H1 (cell line): Measurements from ENCODE around the gene MEA1. TPM values are rescaled to one million over a fixed set of nuclear protein-coding genes. Genes with fewer than 3 reads are reported as not detected.

Experiments
- CEBPB ChIP-seq: IDR thresholded peaks from 2 replicates; pipeline ENCODE4 v1.6.1; 2012; ENCODE audit warnings: low read depth, low read length
- GABPA ChIP-seq: IDR thresholded peaks from 2 replicates; pipeline ENCODE4 v1.6.1; 2011; ENCODE audit warnings: mild to moderate bottlenecking, low read length, moderate library complexity, borderline replicate concordance; ENCODE audit not compliant: insufficient read depth
- KDM4A ChIP-seq: IDR thresholded peaks from one replicate; pipeline ENCODE4 v1.7.1; 2012; ENCODE audit warnings: low read depth, mild to moderate bottlenecking, moderate library complexity, low read length, inconsistent platforms; ENCODE audit not compliant: severe bottlenecking
- PHF8 ChIP-seq: fragments of 200-600 bp; sonication (generic); conservative IDR thresholded peaks from 2 replicates; pipeline ENCODE4 v1.7.1; 2012; ENCODE audit warnings: low read depth, mild to moderate bottlenecking, inconsistent platforms, low read length, moderate library complexity
- RNF2 ChIP-seq: fragments of 200-900, 300-1000 bp; sonication (generic); IDR thresholded peaks from 2 replicates; pipeline ENCODE4 v1.7.1; 2016; ENCODE audit warnings: borderline replicate concordance, low read depth, mild to moderate bottlenecking, antibody characterized with exemption, low read length; ENCODE audit not compliant: poor library complexity, severe bottlenecking; ENCODE audit errors: missing control alignments
- SIRT6 ChIP-seq: IDR thresholded peaks from one replicate; pipeline ENCODE4 v1.7.1; 2012; ENCODE audit warnings: low read length, inconsistent platforms
- polyA plus RNA-seq, 7 experiments: library from polyadenylated mRNA; depleted of rRNA in 3 of 7; stranded (reverse) in 5 of 7; unstranded in 2 of 7; fragments of >200 nt in 5 of 7; fragments of 200-250 nt in 2 of 7; gene quantifications; 1 replicate in 5 of 7; 2 replicates in 1 of 7; 4 replicates in 1 of 7; pipeline versions ENCODE4 v1.2.1 to v1.2.3, GENCODE V29; 2011 to 2013; ENCODE audit warnings: missing spikeins in 2 of 7, mixed read lengths in 2 of 7
- total RNA-seq: library from RNA; stranded (reverse); fragmentation: NEBNext Ultra II Directional; extraction: Animal tissue kit (Norgen Biotek cat#: 25700); gene quantifications from 2 replicates; pipeline ENCODE4 v1.2.1, GENCODE V29; 2021
- TF ChIP-seq, protein P1 (sequence below): fragments of 300-600 bp; sonication (generic); IDR thresholded peaks from 2 replicates; pipeline ENCODE4 v1.7.1; 2012; ENCODE audit warnings: low read length, moderate library complexity, mild to moderate bottlenecking, inconsistent platforms; ENCODE audit not compliant: insufficient replicate concordance
- TF ChIP-seq, protein P2 (sequence below): IDR thresholded peaks from 2 replicates; pipeline ENCODE4 v1.6.1; 2011; ENCODE audit warnings: low read depth, mild to moderate bottlenecking, low read length; ENCODE audit not compliant: insufficient read depth
- TF ChIP-seq, protein P3 (sequence below): IDR thresholded peaks from 2 replicates; pipeline ENCODE4 v1.6.1; 2012; ENCODE audit warnings: low read length, inconsistent platforms

Gene MEA1
- total and polyA plus RNA-seq, 2 of the 8 experiments (the other 6 are each of a cell fraction or from before 2014, with no cell fraction given) = 94.2 to 96.4 TPM

DNA sequence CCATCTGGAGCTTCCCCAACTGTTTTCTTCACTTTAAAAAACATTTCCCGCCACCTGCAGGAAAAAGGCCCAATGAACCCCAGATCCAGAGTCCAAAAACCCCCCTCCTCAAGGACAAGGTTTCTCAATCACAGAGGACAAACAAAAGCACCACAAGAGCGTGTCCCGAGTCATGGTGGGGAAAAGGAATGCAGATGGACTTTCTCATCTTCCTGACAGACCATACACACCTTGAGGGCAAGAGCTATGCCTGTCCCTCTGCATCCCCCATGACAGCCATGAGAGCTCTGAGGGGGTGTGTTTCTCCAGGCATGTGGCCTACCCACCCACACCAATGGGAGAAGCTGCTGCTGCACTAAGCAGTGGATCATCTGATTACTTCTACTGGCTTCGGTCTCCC, 43.8 kb downstream of the MEA1 start (continued):
- TF ChIP-seq, protein P1, sequence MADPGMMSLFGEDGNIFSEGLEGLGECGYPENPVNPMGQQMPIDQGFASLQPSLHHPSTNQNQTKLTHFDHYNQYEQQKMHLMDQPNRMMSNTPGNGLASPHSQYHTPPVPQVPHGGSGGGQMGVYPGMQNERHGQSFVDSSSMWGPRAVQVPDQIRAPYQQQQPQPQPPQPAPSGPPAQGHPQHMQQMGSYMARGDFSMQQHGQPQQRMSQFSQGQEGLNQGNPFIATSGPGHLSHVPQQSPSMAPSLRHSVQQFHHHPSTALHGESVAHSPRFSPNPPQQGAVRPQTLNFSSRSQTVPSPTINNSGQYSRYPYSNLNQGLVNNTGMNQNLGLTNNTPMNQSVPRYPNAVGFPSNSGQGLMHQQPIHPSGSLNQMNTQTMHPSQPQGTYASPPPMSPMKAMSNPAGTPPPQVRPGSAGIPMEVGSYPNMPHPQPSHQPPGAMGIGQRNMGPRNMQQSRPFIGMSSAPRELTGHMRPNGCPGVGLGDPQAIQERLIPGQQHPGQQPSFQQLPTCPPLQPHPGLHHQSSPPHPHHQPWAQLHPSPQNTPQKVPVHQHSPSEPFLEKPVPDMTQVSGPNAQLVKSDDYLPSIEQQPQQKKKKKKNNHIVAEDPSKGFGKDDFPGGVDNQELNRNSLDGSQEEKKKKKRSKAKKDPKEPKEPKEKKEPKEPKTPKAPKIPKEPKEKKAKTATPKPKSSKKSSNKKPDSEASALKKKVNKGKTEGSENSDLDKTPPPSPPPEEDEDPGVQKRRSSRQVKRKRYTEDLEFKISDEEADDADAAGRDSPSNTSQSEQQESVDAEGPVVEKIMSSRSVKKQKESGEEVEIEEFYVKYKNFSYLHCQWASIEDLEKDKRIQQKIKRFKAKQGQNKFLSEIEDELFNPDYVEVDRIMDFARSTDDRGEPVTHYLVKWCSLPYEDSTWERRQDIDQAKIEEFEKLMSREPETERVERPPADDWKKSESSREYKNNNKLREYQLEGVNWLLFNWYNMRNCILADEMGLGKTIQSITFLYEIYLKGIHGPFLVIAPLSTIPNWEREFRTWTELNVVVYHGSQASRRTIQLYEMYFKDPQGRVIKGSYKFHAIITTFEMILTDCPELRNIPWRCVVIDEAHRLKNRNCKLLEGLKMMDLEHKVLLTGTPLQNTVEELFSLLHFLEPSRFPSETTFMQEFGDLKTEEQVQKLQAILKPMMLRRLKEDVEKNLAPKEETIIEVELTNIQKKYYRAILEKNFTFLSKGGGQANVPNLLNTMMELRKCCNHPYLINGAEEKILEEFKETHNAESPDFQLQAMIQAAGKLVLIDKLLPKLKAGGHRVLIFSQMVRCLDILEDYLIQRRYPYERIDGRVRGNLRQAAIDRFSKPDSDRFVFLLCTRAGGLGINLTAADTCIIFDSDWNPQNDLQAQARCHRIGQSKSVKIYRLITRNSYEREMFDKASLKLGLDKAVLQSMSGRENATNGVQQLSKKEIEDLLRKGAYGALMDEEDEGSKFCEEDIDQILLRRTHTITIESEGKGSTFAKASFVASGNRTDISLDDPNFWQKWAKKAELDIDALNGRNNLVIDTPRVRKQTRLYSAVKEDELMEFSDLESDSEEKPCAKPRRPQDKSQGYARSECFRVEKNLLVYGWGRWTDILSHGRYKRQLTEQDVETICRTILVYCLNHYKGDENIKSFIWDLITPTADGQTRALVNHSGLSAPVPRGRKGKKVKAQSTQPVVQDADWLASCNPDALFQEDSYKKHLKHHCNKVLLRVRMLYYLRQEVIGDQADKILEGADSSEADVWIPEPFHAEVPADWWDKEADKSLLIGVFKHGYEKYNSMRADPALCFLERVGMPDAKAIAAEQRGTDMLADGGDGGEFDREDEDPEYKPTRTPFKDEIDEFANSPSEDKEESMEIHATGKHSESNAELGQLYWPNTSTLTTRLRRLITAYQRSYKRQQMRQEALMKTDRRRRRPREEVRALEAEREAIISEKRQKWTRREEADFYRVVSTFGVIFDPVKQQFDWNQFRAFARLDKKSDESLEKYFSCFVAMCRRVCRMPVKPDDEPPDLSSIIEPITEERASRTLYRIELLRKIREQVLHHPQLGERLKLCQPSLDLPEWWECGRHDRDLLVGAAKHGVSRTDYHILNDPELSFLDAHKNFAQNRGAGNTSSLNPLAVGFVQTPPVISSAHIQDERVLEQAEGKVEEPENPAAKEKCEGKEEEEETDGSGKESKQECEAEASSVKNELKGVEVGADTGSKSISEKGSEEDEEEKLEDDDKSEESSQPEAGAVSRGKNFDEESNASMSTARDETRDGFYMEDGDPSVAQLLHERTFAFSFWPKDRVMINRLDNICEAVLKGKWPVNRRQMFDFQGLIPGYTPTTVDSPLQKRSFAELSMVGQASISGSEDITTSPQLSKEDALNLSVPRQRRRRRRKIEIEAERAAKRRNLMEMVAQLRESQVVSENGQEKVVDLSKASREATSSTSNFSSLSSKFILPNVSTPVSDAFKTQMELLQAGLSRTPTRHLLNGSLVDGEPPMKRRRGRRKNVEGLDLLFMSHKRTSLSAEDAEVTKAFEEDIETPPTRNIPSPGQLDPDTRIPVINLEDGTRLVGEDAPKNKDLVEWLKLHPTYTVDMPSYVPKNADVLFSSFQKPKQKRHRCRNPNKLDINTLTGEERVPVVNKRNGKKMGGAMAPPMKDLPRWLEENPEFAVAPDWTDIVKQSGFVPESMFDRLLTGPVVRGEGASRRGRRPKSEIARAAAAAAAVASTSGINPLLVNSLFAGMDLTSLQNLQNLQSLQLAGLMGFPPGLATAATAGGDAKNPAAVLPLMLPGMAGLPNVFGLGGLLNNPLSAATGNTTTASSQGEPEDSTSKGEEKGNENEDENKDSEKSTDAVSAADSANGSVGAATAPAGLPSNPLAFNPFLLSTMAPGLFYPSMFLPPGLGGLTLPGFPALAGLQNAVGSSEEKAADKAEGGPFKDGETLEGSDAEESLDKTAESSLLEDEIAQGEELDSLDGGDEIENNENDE = no peak
- TF ChIP-seq CEBPB (no peak), RNF2 (no peak), KDM4A (no peak), SIRT6 (no peak), GABPA (no peak), PHF8 (no peak)
- TF ChIP-seq, protein P2, sequence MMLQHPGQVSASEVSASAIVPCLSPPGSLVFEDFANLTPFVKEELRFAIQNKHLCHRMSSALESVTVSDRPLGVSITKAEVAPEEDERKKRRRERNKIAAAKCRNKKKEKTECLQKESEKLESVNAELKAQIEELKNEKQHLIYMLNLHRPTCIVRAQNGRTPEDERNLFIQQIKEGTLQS = no peak
- TF ChIP-seq, protein P3, sequence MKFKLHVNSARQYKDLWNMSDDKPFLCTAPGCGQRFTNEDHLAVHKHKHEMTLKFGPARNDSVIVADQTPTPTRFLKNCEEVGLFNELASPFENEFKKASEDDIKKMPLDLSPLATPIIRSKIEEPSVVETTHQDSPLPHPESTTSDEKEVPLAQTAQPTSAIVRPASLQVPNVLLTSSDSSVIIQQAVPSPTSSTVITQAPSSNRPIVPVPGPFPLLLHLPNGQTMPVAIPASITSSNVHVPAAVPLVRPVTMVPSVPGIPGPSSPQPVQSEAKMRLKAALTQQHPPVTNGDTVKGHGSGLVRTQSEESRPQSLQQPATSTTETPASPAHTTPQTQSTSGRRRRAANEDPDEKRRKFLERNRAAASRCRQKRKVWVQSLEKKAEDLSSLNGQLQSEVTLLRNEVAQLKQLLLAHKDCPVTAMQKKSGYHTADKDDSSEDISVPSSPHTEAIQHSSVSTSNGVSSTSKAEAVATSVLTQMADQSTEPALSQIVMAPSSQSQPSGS = no peak
